GM21737 (cell line): ENCODE measurements around the gene WDR35.

Source experiments
- ATAC-seq: cut with Tn5 transposase; IDR thresholded peaks from one replicate; pipeline ENCODE4 v1.9.1; 2021; ENCODE audit warnings: mild to moderate bottlenecking, moderate library complexity; ENCODE audit not compliant: unreplicated experiment

Gene WDR35

DNA sequence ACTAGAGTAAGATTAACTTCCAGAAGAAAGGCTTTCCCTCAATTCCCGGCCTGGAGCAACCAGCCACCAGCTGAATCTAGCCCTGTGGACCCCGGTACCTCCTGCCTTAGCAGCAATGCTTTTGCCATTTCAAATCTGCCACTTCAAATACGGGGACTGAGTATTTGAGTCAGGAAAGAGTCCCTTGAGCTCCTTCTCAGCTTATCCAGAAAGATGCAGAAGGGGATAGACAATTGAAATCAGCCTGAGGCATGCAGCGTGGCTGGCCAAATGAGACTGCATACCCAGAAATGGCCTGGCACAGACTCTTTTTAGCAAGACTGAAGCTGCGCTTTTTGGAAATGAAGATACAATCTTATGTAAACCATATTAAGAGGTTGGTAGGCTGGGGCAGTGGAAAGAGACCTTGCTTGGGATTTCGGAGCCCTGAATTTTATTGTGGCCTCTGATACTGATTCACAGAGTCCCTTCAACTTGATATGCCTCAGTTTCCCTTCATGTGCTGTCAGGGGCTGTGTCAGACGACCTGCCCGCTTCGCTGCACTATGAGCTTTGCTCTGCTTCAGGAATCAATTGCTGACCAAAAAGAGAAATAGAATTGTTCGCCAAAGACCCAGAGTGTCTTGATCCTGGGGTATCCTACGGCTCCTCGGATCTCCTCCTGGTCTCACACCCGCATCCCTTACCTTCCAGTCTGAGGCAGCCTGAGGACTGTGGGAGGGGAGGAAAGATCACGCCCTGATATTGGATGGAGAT, 21.5 kb upstream of the WDR35 start:
- no peak for ATAC-seq

DNA sequence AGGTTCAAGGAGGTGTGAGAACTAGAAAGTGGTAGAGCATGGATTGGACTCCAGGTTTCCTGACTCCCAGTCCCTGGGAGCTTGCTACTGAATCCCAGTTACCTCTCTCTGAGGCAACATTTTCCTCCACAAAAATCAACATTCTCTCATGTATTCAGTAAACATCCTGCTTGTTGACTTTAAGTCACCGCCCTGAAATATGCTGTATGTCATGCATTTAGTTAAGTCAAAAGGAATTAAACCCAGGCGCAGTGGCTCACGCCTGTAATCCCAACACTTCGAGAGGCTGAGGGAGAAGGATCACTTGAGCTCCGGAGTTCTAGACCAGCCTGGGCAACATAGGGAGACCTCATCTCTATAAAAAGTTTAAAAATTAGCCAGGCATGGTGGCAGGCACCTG, 18.8 kb upstream of the WDR35 start:
- no peak for ATAC-seq

DNA sequence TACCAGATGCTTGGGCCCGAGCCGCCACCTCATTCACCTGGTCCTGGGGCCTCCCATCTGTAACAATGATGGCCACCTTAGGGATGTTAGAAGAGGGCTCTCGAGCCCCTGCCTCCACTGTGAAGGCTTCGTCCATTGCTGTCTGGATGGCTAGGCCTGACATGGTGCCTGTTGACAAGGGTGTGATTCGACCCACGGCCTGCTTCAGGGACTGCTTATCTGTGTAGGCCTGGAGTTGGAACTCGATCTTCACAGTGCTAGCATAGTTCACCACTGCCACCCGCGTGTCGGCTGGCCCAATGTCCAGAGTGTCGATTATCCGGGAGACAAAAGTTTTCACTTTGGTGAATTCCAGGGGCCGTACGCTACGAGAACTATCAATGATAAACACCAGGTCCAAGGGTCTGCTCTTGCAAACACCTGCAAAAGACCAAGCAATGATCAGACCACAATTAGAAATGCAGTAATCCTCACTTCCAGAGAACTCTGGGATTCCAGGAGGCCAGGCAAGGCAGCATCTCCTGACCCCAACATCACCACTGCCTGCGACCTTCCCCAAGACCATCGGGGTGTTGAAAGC, 16.1 kb upstream of the WDR35 start:
- ATAC-seq: no peak

DNA sequence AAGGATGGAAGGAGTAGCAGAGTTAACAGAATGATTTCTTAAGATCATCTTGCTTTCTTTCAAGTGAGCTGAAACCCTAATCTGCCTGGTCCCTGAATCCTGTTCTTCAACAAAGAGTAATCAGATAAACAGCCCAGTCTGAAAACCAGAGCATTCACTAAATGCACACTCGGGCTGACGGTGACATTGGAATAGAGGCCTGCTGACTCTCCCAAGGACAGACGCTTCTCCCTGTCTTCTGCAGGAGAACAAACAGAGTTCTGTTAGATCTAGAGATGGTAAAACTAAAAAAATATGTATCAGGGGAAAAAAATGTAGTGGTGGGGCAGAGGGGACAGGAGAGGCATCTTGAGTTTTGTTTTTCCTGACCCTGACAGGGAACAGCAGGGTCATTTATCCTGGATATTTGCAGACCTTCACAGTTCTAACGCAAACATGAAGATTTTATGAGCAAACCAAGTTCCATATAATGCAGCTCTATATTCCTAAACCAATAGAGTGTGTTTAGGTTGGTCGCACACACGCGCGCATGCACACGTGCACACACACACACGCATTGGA, 15.2 kb upstream of the WDR35 start:
- no peak for ATAC-seq

DNA sequence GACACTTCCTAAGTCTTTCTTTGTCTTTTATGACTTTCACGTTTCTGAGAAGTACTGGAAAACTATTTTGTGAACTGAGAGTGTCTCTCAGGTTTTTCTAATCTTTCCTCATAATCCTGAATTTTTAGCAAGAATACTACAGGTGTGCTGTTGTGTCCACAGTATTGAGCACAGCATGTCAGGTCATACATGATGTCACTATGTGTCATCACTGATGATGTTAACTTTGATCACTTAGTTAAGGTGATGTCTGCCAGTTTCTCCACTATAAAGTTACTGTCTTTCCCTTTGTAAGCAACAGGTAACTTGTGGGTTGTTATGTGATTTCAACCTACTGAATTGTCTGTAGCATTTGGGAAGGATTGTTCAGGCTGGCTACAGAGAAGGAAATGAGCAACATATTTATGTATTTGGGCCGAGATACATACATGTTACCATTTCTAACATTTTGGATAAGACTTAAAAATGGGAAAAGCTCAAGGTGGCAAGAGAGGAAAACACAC, 11.5 kb upstream of the WDR35 start:
- ATAC-seq: no peak

DNA sequence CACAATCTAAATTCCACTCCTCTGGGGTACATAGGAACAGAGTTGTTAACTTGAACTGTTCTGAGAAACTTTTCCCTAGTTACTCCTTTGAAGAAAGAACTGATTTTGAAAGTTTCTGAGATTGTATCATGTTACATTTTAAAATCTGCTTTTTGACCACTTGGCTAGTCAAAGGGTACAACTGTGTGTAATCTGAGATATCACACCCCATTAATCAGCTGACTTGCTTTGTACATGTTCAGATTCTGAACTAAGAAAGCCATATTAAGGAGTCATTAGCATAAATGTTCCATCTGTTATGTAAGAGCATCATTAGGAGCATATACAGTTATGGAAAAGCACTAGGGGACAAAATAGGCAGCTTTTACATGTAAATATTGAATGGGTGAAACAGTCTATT, 3.8 kb upstream of the WDR35 start:
- ATAC-seq: no peak

DNA sequence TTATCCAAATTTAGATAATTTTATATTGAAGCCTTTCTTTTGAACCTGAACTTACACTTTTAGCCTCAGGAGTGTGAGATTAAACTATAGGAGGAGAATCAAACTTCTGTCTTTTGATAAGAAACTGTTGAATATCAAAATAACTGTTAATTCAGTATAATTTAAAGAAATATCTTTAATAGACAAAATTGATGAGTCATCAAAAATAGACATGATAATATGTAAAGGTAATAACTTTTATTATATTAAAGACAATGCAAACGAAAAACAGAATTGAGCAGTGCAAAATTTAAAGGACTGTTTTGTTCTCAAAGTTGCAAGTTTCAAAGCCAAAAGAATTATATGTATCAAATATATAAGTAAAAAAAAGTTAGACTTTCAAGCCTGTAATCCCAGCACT, 2.0 kb upstream of the WDR35 start:
- no peak for ATAC-seq

DNA sequence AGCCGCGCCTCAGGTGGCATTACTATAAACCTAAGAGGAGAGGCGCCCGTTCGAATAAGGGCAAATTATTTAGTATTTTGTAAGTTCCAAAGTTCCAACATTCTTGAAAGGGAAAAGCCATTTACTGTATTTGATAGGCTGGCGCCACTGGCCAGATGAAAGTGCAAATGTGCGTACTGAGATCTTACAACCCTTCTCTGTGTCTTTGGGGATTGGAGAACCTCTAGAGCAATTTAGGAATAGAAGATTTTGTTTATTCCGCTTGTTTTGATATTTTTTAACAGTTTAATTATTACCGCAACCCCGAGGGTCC, 467 bp upstream of the WDR35 start:
- ATAC-seq: no peak

DNA sequence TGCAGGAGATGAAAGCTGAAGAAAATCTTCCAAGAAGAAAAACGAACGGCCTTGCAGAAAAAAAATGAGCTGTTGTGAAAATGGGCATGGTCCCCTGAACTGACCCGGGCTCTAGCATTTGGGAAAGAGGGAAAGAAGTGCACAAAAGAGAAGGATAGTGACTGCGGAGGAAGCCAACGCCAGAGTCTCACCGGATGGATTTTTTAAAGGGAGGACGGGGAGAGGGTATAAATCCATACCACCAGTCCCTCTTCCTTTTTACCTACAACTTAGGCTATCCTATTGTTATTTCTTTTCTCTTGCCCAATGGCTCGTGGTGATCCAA, 601 bp downstream of the WDR35 start:
- no peak for ATAC-seq

DNA sequence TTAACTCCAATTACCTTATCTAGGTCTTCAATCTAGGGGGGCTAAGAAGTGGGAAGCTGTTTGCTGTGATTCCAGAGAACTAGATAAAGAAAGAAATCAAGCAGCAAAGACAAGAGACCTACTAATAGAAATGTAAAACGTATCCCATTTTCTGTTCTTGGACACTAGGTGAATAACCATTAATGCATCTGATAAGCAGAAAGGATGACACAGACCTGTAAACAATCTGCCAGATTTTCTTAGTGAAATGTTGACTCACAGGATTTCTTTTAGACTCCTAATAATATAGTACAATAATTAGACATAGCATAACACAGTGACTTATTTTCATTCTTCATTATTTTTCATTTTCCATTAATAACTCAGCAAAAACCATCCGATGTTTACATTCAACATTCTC, 1.3 kb downstream of the WDR35 start:
- no peak for ATAC-seq

DNA sequence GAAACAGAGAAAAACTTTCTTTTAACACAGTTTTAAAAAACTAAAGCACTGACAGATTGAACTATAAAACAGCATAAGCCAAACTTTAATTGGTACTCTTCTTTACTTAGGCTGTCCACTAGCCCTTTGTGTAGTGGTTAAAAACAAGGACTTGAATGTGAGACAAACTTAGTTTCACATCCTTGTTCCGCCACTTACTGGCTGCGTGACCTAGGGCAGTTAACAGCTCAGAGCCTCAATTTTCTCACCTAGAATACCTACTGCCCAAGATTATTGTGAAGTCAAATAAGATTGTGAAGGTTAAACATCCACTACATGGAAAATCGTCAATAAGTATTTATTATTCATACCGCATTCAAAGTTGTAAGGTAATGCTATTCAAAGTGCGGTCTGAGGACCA, 2.0 kb downstream of the WDR35 start:
- ATAC-seq: peak; percentile 77

DNA sequence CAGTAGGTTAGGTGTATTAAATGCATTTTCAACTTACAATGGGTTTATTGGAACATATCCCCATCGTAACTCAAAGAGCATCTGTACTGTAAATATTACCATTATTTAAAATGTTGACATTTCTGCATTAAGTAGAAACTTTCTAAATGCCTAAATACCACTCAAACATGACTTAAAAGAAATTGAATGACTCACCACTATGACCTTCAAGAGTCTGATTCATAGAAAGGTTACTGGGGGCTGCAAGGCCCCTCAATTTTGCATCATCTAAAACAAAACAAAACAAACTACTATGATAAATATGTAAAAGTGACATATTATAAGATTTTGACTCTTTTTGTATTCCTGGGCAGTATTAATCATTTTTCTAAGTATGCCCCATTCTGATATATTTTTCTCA, 7.6 kb downstream of the WDR35 start:
- no peak for ATAC-seq

DNA sequence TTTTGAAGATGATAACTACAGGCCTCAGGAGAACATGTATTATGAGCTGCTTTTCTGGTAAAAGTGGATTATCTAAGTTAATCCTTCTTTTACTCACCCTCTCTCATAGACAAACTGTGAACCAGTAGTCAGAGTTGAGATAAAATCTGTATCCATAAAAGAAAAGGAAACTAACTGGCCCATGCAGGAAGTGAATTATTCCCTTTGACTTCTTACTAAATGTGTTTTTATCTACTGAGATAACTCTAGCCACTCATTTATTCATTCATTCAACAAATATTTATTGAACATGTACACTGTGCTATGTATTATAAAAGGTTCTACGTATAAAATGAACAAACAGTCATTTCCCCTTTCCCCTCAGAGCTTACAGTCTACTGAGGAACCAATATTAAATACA, 10.0 kb downstream of the WDR35 start:
- ATAC-seq: no peak

DNA sequence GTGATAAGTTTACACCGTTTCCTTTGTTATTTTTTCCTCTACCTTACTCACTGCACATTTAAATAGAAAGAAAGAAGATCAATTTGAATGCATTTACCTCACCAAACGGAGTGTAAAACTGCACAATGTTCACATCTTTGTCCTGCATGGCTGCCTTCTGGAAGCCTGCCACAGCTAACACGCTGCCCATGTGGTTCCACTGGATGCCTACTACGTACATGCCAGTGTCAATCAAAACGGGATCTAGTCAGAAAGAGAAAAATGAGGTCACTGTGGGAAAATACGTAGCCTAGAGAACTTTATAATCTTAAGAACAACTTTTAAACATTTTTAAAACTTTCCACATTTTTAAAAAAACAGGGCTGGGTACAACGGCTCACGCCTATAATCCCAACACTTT, 16.4 kb downstream of the WDR35 start:
- no peak for ATAC-seq

DNA sequence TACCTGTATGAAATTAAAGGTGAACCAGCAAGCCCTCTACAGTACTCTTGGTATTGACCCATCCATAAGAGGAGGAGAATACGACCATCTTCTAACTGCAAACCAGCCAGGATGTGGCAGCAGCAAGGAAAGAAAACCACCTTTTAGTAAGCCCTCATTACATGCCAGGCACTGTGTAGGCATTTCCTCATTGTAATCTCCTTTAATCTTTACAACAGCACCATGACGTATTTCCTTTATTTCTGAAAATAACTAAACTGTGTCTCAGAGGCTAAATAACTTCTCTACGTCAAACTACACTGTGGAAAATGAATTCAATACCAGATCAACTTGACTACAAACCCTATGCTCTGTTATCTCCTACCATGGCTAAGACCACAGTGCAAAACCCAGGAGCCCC, 18.2 kb downstream of the WDR35 start:
- ATAC-seq: no peak

DNA sequence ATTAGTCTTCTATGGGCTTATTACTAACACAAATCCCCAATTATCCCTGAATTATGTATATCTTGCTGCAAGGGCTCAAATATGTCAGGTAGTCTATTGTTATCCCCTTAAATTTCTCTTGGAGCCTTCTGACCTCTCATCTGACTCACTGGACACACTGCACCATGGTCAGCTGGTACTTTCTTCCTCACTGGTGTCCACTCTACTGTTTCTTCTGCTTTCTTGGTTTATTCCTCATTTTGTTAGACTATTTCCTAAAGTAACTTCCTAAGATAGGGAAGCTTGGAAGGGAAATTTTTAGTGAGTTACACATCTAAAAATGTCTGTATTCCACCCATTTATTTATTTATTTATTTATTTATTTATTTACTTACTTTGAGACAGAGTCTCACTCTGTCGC, 26.5 kb downstream of the WDR35 start:
- ATAC-seq: no peak

DNA sequence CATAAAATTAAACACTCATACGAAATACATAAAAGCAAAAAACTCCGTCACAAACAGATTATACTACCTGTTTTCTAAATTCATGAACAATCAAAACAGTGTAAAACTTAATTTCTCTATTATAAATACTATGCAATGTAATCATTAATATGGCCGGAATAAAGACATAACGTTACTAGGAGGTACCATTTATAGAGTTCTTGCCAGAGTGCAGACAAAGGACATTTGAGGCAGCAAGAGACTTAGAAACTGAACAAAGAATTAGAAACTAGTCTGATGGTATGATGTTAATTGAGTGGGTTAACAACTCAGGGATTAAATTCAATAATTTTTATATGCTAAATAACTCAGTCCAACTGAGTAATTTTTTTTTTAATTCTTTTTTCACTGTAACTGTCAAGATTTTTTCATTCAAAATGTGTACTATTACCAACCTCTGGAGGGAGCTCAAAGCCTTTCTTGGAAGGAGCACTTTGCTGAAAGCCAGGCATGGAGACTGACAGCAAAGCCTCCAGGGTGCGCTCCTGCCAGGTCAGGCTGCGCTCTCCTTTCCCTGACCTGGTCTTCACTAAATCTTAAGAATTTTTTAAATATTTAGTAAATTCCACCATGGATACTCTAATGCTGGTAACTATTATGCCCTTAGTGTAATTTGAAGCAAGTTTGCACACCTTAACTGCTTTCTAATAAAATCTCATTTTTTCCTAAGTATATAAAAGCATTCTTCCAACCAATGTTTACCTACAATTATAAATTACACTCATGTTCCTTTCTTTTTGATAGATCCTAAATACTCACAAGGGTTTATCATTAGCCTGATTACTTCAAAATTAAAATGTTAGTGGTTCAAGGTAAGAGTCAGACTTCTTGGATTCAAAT, 34.1 kb downstream of the WDR35 start:
- ATAC-seq: peak; percentile 82

DNA sequence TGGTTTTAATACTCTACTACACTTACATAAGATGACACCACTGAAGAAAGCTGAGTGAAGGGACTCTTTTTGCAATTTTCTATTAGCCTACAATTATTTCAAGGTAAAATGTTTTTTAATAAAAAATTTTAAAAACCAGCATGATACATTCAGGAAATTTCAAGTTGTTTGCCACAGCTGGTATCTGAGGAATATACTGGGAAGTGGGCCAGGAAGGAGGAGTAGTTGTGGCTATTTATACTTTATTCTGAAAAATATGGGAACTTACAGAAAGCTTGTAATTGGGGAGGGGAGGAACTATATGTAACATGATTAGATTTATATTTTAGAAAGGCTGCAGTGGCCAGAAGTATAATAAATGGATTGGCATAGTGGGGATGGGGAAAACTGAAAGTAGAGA, 40.8 kb downstream of the WDR35 start:
- ATAC-seq: no peak

DNA sequence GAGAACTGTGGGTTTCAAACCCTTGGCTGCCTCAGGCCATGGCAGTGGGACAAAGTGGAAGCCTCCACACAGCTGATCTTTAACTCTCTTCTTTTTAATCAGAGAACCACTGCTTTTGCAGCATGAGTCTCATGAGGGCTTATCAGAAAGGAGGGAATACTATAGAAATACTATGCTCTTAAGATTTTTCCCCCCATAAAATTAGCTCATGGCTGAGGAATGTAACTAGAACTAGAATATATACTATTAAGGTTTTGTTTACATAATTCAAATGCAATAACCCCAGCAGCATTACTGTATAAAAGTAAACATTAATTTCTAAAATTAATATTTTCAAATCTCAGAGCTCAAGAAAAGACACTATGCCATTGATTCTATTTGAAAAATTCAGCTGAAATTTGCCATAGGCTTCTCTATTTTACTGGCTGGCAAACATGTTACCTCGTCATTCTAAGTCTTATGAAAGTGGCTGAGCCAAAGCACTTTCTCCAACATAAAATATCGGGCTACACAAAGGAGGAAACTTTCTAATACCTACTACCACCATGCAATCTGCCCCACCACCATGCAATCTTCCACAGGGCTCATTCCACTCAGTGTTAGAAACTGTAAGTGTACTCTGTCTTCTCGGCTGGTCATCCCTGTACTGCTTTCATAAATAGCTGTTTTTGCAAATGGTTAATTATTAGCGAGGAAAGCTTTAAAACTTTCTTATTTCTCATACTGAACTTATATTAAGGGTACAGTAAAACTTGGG, 42.5 kb downstream of the WDR35 start:
- ATAC-seq: no peak

DNA sequence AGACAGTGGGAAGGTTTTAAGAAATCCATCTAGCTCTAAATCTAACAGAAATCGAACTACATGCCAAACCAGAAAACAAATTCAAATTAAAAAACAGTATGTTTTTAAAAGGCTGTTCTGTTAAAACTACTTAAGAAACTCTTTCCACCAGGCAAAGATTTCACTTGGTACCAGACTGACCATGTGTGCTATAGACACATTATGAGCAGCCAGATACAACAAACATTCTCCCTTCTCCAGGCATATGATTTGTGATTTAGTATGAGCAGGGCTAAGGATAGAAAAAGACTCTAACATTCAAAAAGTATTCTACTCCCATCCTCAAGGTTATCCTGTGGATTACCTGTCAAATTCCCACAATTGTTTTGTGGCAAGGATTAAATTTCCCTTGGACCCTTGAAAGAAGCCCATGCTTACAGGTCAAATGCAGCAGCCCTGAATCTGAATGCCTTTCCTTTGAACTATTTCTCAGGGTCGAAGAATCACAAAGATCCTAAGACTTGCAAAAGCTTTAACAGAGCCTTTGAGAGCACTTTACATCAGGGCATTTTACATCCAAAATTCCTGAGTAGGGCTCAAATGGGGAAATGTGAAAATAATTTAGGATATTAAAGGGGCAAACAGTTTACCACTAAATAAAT, 45.6 kb downstream of the WDR35 start:
- ATAC-seq: no peak

DNA sequence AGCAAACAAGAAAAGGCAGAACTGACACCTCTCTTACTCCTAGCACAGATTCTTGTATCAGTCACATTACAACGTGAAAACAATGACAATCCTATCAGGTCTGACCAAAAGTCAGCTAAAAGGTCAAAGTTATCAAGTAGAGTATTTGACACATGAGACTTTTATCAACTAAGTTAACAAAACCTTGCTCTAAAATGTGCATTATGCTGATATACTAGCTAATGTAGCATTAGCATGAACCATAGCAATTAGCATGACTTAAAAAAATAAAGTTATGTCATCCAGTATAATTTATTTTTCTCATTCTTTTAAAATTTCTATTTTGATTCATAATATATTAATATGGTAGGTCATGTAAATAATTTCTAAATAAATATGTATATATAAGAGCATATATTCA, 46.7 kb downstream of the WDR35 start:
- ATAC-seq: no peak
